Right cardiac atrium (tissue), 5 donors: ENCODE results near the gene UBQLN4. TPM values are rescaled to one million over a fixed set of nuclear protein-coding genes. Genes with fewer than 3 reads are reported as not detected.

Experiments used
- ATAC-seq, 2 donors: fragments of 200-7000 bp; cut with Tn5 transposase; one replicate each; pipeline versions ENCODE4 v1.8.0 to v1.9.1; 2020; ENCODE audit warnings: moderate library complexity in 2 of 2, mild to moderate bottlenecking in 1 of 2
- DNase-seq, 3 donors: peaks; one replicate each; pipeline ENCODE4 v3.0.0-alpha.2; 2020
- H3K27ac ChIP-seq: one replicate; pipeline ENCODE4 v1.5.1; 2013; ENCODE audit warnings: mild to moderate bottlenecking, low read length, control low read depth, moderate library complexity
- H3K27me3 ChIP-seq: one replicate; pipeline ENCODE4 v1.6.1; 2013; ENCODE audit not compliant: control insufficient read depth, insufficient read depth
- H3K4me1 ChIP-seq: one replicate; pipeline ENCODE4 v1.6.1; 2013; ENCODE audit warnings: low read length; ENCODE audit not compliant: control insufficient read depth, insufficient read depth
- H3K4me3 ChIP-seq: one replicate; pipeline ENCODE4 v1.5.1; 2013; ENCODE audit warnings: low read length, control low read depth
- H3K9me3 ChIP-seq: one replicate; pipeline ENCODE4 v1.6.1; 2013; ENCODE audit warnings: low read length; ENCODE audit not compliant: control insufficient read depth
- WGBS: extraction: QIAGEN DNeasy Blood & Tissue Kit; methylation state at CpG from one replicate; pipeline ENCODE4 v1.1.7; 2013; 5-methylcytosine and 5-hydroxymethylcytosine counted together
- intact Hi-C, 4 donors: fragments of 100-400 bp; cut with DNase I; formaldehyde crosslinking; loops; one replicate each; pipeline versions ENCODE4 v1.11.0 to v1.14.0; 2022 to 2023
- long read RNA-seq, 4 donors: library from polyadenylated mRNA; unstranded; transcript quantifications; one replicate each; pipeline ENCODE4 v2.0.0, GENCODE V29; 2020 to 2021
- polyA plus RNA-seq: library from polyadenylated mRNA; stranded (reverse); fragments of 200-250 nt; gene quantifications from one replicate; pipeline ENCODE4 v1.2.3, GENCODE V29; 2013
- total RNA-seq, 4 donors: library from RNA; stranded (reverse); fragmentation: NEBNext Ultra II Directional; extraction: Animal tissue kit (Norgen Biotek cat#: 25700); gene quantifications; one replicate each; pipeline ENCODE4 v1.2.1, GENCODE V29; 2021
- donor health status: healthy with polysubstance abuse.
- donor health status: DM: no; HTN: yes; CAD: no.
- donor health status: DM: no; HTN: no; CAD: no.
- donor health status: DM: no; HTN: yes; CAD: no; lungs with severe emphysema.
- donor health status: DM: yes; HTN: yes; CAD: no.

UBQLN4 gene
- 10 to 100 TPM; 23.9 to 28.7 (median 27.0) TPM for total RNA-seq
- 13.7 TPM for polyA plus RNA-seq
- long read RNA-seq, donor 1, transcript UBQLN4-201 (11 exons, 3,576 nt): major isoform, 15 of 40 reads
- long read RNA-seq, donor 1, partial matches to known transcripts: 16 of 40 reads
- long read RNA-seq, donor 1, other reads (novel, unspliced or antisense): 9 of 40 reads
- long read RNA-seq, donor 2, transcript UBQLN4-201 (11 exons, 3,576 nt): major isoform, 8 of 22 reads
- long read RNA-seq, donor 2, partial matches to known transcripts: 9 of 22 reads
- long read RNA-seq, donor 2, other reads (novel, unspliced or antisense): 5 of 22 reads
- long read RNA-seq, donor 3, partial matches to known transcripts: 36 of 42 reads
- long read RNA-seq, donor 3, other reads (novel, unspliced or antisense): 3 of 42 reads
- long read RNA-seq, donor 4, transcript UBQLN4-201 (11 exons, 3,576 nt): major isoform, 12 of 18 reads
- long read RNA-seq, donor 4, partial matches to known transcripts: 6 of 18 reads
- long read RNA-seq, donor 4, other reads (novel, unspliced or antisense): 0 of 18 reads

- H3K4me1 ChIP-seq: no peaks in the 10 kb centered on the region
- peak within 1 kb of the TSS; percentile 64 for H3K4me3 ChIP-seq
- no peaks in the 10 kb centered on the region for H3K27me3 ChIP-seq
- peak within 1 kb of the TSS; percentile 99 for H3K27ac ChIP-seq
- intact Hi-C loops: loop anchor here in 1 of 4 donors (10.0 kb wide), 1 partner anchor 49 kb away; no protein-coding TSS in a partner anchor
- under 1% methylated on average over 47 of the region's 49 CpGs for WGBS
- ATAC-seq (peak; percentile 78 to 82), DNase-seq (peak; percentile 92 to 95 (median 95))
- no peaks in the 10 kb centered on the region for H3K9me3 ChIP-seq
These were observed at the start of gene UBQLN4 for GRCh38 chr1:156053768-156054499. Gene UBQLN4 (minus strand): TSS chr1:156053798. CDS start chr1:156053701, 97 bp downstream.

GRCh38 chr1:156102633-156103511, 49.3 kb upstream of the UBQLN4 start:
- Histone ChIP-seq H3K27me3 (no peaks in the 10 kb centered on the region), H3K4me1 (peaks cover 44% of the 10 kb centered on the region), H3K4me3 (no peak overlapping the region), H3K27ac (peak overlapping the region; percentile 94), H3K9me3 (no peaks in the 10 kb centered on the region)
- intact Hi-C loops: no loop called here
- ATAC-seq: no peak
- DNase-seq: peak; percentile 60 to 80 (median 71)
- 44% methylated on average over 16 of the region's 16 CpGs for WGBS

DNA sequence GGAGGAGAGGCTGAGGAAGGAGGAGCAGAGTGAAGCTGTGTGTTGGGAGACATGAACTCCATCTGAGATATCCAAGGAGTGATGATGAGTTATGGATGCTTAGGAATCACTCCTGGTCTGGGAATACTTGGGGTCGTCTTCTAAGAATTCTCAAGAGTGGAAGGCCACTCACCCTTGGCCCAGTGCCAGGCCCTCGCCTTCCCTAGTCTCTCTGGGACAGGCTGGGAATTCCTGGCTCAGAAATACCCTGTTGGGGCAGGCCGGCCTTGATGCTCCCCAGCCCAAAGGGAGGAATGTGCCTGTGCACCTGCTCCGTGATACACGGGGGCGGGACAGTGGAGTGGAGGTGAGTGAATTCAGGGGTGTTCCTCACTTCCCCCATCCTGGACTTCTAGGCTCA, 48.3 kb upstream of the UBQLN4 start:
- no peak overlapping the region for H3K27ac ChIP-seq
- intact Hi-C loops: no loop called here
- 60% methylated on average over 6 of the region's 6 CpGs for WGBS
- DNase-seq (peak in 1 of 3 donors; percentile 78), ATAC-seq (no peak)
- no peaks in the 10 kb centered on the region for H3K9me3 ChIP-seq
- H3K27me3 ChIP-seq: no peaks in the 10 kb centered on the region
- no peak overlapping the region for H3K4me3 ChIP-seq
- H3K4me1 ChIP-seq: peaks cover 41% of the 10 kb centered on the region

- 64% methylated on average over 4 of the region's 4 CpGs for WGBS
- intact Hi-C loops: no loop called here
- no peak for ATAC-seq
These were observed 46.8 kb upstream of the UBQLN4 start for GRCh38 chr1:156100205-156100995.

DNA sequence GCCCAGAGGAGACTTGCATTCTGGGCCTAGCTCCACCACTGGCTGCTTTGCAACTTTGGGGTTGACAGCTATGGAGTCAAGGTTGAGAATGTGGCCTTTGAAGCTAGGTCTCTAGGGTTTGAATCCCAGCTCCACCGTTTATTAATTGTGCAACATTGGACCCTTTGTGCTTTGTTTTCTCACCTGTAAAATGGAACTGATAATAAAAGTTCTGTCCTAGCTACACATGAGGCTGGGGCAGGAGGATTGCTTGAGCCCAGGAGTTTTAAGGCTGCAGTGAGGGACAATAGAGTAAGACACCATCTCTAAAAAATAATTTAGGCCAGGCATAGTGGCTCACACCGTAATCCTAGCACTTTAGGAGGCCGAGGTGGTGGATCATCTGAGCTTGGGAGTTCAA, 45.7 kb upstream of the UBQLN4 start:
- WGBS: 81% methylated on average over 3 of the region's 3 CpGs

More at GRCh38 chr1:156100205-156100995, 46.8 kb upstream of the UBQLN4 start:
- Histone ChIP-seq H3K27me3 (no peaks in the 10 kb centered on the region), H3K27ac (no peak overlapping the region), H3K9me3 (no peaks in the 10 kb centered on the region), H3K4me1 (peaks cover 40% of the 10 kb centered on the region), H3K4me3 (no peak overlapping the region)
- peak in 2 of 3 donors; percentile 64 to 76 for DNase-seq

DNA sequence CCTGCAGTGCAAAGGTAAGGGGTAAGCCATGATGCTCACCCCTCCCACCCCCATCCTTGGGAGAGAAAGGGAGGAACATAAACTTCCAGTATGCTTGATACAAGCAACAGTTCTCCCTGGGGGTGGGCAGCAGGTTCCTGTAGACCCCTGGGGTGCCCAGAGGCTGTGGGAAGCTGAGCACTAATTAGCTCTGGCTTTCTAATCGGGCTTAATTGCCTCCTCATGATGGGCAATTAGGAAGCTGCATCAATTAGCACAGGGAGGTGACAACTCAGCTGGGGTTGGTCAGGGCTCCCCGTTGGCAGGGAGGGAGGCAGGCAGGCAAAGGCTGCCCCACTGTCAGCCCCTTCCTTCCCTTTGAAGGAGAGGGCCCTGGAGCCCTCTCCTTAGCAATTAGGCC, 45.2 kb upstream of the UBQLN4 start:
- no peak overlapping the region for H3K27ac ChIP-seq
- peaks cover 26% of the 10 kb centered on the region for H3K4me1 ChIP-seq
- H3K9me3 ChIP-seq: no peaks in the 10 kb centered on the region
- no peak for ATAC-seq
- DNase-seq: peak in 2 of 3 donors; percentile 27 to 50
- WGBS: 82% methylated on average over 2 of the region's 2 CpGs
- intact Hi-C loops: loop anchor here in 2 of 4 donors (5.0 to 10.0 kb wide), 2 partner anchors 34 to 126 kb away; no protein-coding TSS in a partner anchor
- no peaks in the 10 kb centered on the region for H3K27me3 ChIP-seq
- no peak overlapping the region for H3K4me3 ChIP-seq

More for the DNA sequence above, 45.7 kb upstream of the UBQLN4 start:
- DNase-seq (peak in 1 of 3 donors; percentile 5), ATAC-seq (no peak)
- Histone ChIP-seq H3K27ac (no peak overlapping the region), H3K4me1 (peaks cover 30% of the 10 kb centered on the region), H3K4me3 (no peak overlapping the region), H3K9me3 (no peaks in the 10 kb centered on the region), H3K27me3 (no peaks in the 10 kb centered on the region)
- intact Hi-C loops: loop anchor here in 2 of 4 donors (5.0 to 10.0 kb wide), 2 partner anchors 33 to 126 kb away; no protein-coding TSS in a partner anchor

DNA sequence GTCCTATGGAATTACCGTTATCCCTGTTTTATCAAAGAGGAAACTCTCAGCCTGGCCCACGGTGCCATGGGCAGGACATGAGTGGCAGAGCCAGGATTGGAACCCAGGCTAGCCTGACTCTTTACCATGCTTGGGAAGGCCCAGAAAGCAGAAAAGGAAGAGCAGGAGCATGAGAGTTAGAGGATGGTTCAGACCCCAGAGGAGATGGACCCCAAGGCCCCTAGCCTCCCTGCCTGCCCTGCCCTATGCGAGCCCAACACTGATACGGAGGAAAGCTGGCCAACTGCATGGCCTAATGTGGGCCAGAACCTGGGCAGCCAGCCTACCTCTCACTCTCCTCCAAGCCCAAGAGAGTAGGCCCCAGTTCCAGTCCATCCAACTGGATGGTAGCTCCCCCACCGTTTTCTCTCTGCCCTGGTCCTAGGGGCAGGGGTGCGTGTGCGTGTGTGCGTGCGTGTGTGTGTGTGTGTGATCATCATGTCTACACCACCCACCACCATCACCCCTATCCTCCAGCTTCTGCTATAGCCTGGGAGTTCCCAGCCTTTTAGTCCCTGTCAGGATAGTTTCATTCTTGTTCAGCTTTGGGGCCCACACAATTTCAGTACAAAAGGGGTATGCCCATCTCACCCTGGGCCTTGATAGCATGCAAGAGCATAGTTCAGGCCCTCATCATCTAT, 44.0 kb upstream of the UBQLN4 start:
- intact Hi-C loops: loop anchor here (2.0 to 10.0 kb wide), 3 partner anchors 33 to 127 kb away; no protein-coding TSS in a partner anchor
- Histone ChIP-seq H3K4me1 (peaks cover 15% of the 10 kb centered on the region), H3K27me3 (no peaks in the 10 kb centered on the region), H3K4me3 (no peak overlapping the region), H3K27ac (peak overlapping the region; percentile 83), H3K9me3 (no peaks in the 10 kb centered on the region)
- ATAC-seq (peak in 1 of 2 donors; percentile 5), DNase-seq (peak in 1 of 3 donors; percentile 32)
- WGBS: 81% methylated on average over 9 of the region's 9 CpGs

DNA sequence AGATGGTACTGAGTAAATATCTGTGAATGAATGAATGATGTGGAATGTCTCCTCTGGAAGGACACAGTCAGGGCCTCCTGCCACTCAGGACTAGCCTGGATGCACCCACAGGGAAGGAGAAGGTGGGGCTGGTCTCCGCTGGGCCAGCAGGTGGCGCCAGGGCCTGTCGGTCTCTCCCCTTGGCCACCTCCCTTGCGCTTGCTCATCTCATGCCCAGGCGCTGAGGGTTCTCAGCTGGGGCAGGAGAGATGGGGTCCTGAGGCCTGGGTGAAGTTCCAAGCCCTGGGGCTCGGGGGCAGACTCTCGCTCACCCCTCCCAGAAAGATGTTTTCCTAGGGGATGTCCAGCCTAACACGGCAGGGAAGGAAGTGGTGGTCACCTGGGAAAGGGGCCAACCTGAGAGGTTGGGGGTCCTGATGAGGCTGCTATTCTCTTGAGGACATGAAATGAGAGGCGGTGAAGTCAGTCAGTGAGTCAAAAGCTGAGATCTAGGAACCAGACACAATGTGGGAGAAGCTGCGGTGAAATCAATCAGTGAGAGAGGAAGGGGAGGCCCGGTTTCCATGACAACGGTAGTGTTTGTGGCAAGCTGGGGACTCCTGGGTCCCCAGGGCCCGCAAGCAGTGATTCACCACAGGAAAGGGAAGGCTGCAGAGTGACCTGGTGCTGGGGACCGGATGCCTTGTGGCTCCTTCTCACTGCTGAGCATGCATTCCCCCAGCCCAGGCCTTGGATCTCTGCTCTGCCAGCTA, 43.2 kb upstream of the UBQLN4 start:
- H3K4me1 ChIP-seq: peaks cover 11% of the 10 kb centered on the region
- no peaks in the 10 kb centered on the region for H3K27me3 ChIP-seq
- H3K4me3 ChIP-seq: no peak overlapping the region
- DNase-seq (peak; percentile 92 to 98 (median 97)), ATAC-seq (peak; percentile 95)
- H3K9me3 ChIP-seq: no peaks in the 10 kb centered on the region
- 15% methylated on average over 14 of the region's 14 CpGs for WGBS
- intact Hi-C loops: loop anchor here (2.0 to 10.0 kb wide), 3 partner anchors 34 to 128 kb away; no protein-coding TSS in a partner anchor
- H3K27ac ChIP-seq: peak overlapping the region; percentile 83
